ENCODE data around the gene HELLS. TPM values are rescaled to one million over a fixed set of nuclear protein-coding genes. Genes with fewer than 3 reads are reported as not detected.

Gene HELLS
- total RNA-seq, 1 experiment from 2014 or later = 291 TPM

DNA sequence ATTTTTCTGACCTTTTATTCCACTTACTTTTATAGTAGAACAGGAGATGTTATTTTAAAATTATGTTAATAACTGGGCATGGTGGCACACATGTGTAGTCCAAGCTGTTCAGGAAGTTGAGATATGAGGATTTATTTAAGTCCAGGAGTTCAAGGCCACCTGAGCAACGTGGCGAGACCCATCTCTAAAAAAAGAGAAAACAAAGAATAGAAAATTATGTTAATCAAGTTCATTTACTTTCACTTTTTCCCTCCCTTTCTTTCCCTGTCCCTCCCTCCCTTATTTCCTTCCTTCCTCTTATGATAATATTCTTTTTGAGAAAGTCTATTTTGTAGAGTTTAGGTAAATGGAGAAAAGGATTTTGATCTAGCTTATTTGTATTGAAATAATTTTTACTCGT, 48.9 kb upstream of the HELLS start:
- Histone ChIP-seq H2AK5ac (ENCODE audit: insufficient read length, low read length) (no peak overlapping the region), H3K9me3 (ENCODE audit: control insufficient read depth, low read depth, low read length) (no peaks in the 10 kb centered on the region), H2BK12ac (ENCODE audit: insufficient read length, low read depth, low read length) (no peak overlapping the region), H3K56ac (ENCODE audit: insufficient read length, low read depth, low read length) (no peak overlapping the region), H3K79me2 (ENCODE audit: insufficient read depth, low read length) (no peaks in the 10 kb centered on the region), H3K23ac (ENCODE audit: insufficient read length, low read depth, low read length) (no peak overlapping the region), H2BK5ac (ENCODE audit: insufficient read length, low read length) (no peak overlapping the region), H3K4me1 (ENCODE audit: insufficient read depth, low read length) (no peaks in the 10 kb centered on the region), H3T11ph (ENCODE audit: low read length) (no peak overlapping the region), H3K27ac (ENCODE audit: insufficient read length, low read depth, low read length) (no peak overlapping the region), H3K14ac (ENCODE audit: insufficient read depth, low read length) (no peak overlapping the region), H3K23me2 (ENCODE audit: insufficient read length, low read depth, low read length, poor library complexity, severe bottlenecking) (no peaks in the 10 kb centered on the region), H2BK120ac (ENCODE audit: low read depth, low read length, poor library complexity, severe bottlenecking) (no peak overlapping the region), H3K18ac (ENCODE audit: insufficient read length, low read depth, low read length) (no peak overlapping the region), H4K20me1 (ENCODE audit: control insufficient read depth, insufficient read depth, insufficient read length) (no peaks in the 10 kb centered on the region), H3K9ac (ENCODE audit: extremely low read depth, insufficient read length, low read length) (no peak overlapping the region), H3K4ac (ENCODE audit: low read depth, low read length) (no peak overlapping the region), H4K5ac (ENCODE audit: insufficient read length, low read depth, low read length) (no peak overlapping the region), H4K8ac (replicated peaks; ENCODE audit: insufficient read length, low read depth, low read length) (no peak overlapping the region), H2BK15ac (ENCODE audit: low read depth, low read length) (no peak overlapping the region), H2BK20ac (ENCODE audit: low read depth, low read length, poor library complexity, severe bottlenecking) (no peak overlapping the region), H3K4me2 (ENCODE audit: insufficient read depth, insufficient read length, low read length) (no peak overlapping the region), H2AFZ (ENCODE audit: low read length) (no peak overlapping the region), H3K27me3 (ENCODE audit: insufficient read depth, low read length) (no peaks in the 10 kb centered on the region), H4K91ac (ENCODE audit: insufficient read length, low read depth, low read length) (no peak overlapping the region), H3K79me1 (ENCODE audit: insufficient read depth, low read depth, low read length, poor library complexity, severe bottlenecking) (no peaks in the 10 kb centered on the region)
- TF ChIP-seq, protein P1, sequence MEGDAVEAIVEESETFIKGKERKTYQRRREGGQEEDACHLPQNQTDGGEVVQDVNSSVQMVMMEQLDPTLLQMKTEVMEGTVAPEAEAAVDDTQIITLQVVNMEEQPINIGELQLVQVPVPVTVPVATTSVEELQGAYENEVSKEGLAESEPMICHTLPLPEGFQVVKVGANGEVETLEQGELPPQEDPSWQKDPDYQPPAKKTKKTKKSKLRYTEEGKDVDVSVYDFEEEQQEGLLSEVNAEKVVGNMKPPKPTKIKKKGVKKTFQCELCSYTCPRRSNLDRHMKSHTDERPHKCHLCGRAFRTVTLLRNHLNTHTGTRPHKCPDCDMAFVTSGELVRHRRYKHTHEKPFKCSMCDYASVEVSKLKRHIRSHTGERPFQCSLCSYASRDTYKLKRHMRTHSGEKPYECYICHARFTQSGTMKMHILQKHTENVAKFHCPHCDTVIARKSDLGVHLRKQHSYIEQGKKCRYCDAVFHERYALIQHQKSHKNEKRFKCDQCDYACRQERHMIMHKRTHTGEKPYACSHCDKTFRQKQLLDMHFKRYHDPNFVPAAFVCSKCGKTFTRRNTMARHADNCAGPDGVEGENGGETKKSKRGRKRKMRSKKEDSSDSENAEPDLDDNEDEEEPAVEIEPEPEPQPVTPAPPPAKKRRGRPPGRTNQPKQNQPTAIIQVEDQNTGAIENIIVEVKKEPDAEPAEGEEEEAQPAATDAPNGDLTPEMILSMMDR (conservative IDR thresholded peaks at IDR 0.05) = no peak
- Mint-ChIP-seq H3K27me3 (ENCODE audit: low read depth) (no peaks in the 10 kb centered on the region; the same call in 1 of the 2 replicates), H3K9me3 (no peaks in the 10 kb centered on the region), H3K4me1 (no peaks in the 10 kb centered on the region), H3K27ac (no peak overlapping the region), H3K4me3 (no peak overlapping the region), H3K36me3 (ENCODE audit: insufficient read depth in 1 of 3, low read depth in 3 of 3) (no peaks in the 10 kb centered on the region)
- WGBS (ENCODE audit: extremely low coverage, insufficient read length, low lambda C conversion rate) = no CpG with 5 or more reads among the region's 3 CpGs
- DNase-seq = no peak

Measured in H9 (cell line).